Kidney (tissue), 14 donors: Measurements from ENCODE around the gene CLCN7. TPM values are rescaled to one million over a fixed set of nuclear protein-coding genes. Genes with fewer than 3 reads are reported as not detected.
A peak's percentile ranks its signal among the peaks of the same experiment; 100 is the strongest.
"Not testable (repeated sequence)": the region's sequence is repeated elsewhere in the genome, so short reads cannot be mapped to it uniquely, and the experiment has no call there.

Experiments
- DNase-seq, 5 donors: peaks; one replicate each; pipeline ENCODE4 v3.0.0-alpha.2; 2013 to 2020
- FAIRE-seq: peaks from 2 replicates; lab custom pipeline; 2012; peaks lifted over from hg19 to GRCh38; lab: Jason Lieb, UNC
- H3K27ac ChIP-seq, 2 donors: one replicate each; pipeline ENCODE4 v1.7.0; 2013; ENCODE audit warnings: low read depth in 2 of 2, low read length in 2 of 2, inconsistent platforms in 1 of 2
- H3K27me3 ChIP-seq: one replicate; pipeline ENCODE4 v1.7.1; 2013; ENCODE audit warnings: low read length, inconsistent platforms; ENCODE audit not compliant: control insufficient read depth, insufficient read depth
- H3K36me3 ChIP-seq, 3 donors: one replicate each; pipeline versions ENCODE4 v1.7.0 to v1.7.1; 2013; ENCODE audit warnings: low read length in 3 of 3, control low read depth in 1 of 3, inconsistent platforms in 1 of 3; ENCODE audit not compliant: insufficient read depth in 3 of 3, control insufficient read depth in 2 of 3
- H3K4me1 ChIP-seq, 3 donors: one replicate each; pipeline versions ENCODE4 v1.7.0 to v1.7.1; 2013; ENCODE audit warnings: low read length in 3 of 3, inconsistent platforms in 1 of 3, low read depth in 1 of 3; ENCODE audit not compliant: control insufficient read depth in 2 of 3, insufficient read depth in 2 of 3
- H3K4me3 ChIP-seq, 3 donors: one replicate each; pipeline versions ENCODE4 v1.7.0 to v1.8.1; 2013; ENCODE audit warnings: low read length in 3 of 3, control low read depth in 1 of 3, inconsistent platforms in 1 of 3
- H3K9ac ChIP-seq, 3 donors: one replicate each; pipeline versions ENCODE4 v1.7.0 to v1.7.1; 2013; ENCODE audit warnings: low read length in 3 of 3, control low read depth in 1 of 3, inconsistent platforms in 1 of 3
- H3K9me3 ChIP-seq, 3 donors: one replicate each; pipeline versions ENCODE4 v1.7.0 to v1.7.1; 2013; ENCODE audit warnings: low read length in 3 of 3, control low read depth in 1 of 3, inconsistent platforms in 1 of 3; ENCODE audit not compliant: control insufficient read depth in 2 of 3, insufficient read depth in 1 of 3
- CTCF ChIP-seq: IDR thresholded peaks from 3 replicates; pipeline ENCODE4 v1.5.1; 2012; ENCODE audit warnings: mild to moderate bottlenecking, moderate library complexity, borderline replicate concordance; ENCODE audit not compliant: insufficient read depth; ENCODE audit errors: extremely low read depth
- intact Hi-C: fragments of 100-400 bp; cut with DNase I; formaldehyde crosslinking; loops from one replicate; pipeline ENCODE4 v1.11.1; 2022
- polyA plus RNA-seq: library from polyadenylated mRNA; stranded (reverse); fragments of 350-450 nt; fragmentation: Illumina TruSeq; extraction: RNeasy Lipid Tissue Mini Kit (QIAGEN cat#74804); gene quantifications from one replicate; pipeline ENCODE4 v1.2.3, GENCODE V29; 2014; ENCODE audit warnings: low read depth, low replicate concordance; ENCODE audit not compliant: insufficient read depth
- total RNA-seq: library from RNA; stranded (reverse); fragmentation: NEBNext Ultra II Directional; extraction: Animal tissue kit (Norgen Biotek cat#: 25700); gene quantifications from one replicate; pipeline ENCODE4 v1.2.1, GENCODE V29; 2021
- donor health status: control.
- donor health status: control.
- donor health status: control.
- donor health status: control.
- donor health status: control.
- donor health status: DM: yes; HTN: yes; CAD: no.
- donor health status: Normal renal cell carcinoma (clear cell type).

The CLCN7 gene
- total and polyA plus RNA-seq, 2 donors from 2014 or later = 38.9 to 92.5 TPM

GRCh38 chr16:1470481-1471251 lies 4.2 kb downstream of the CLCN7 start:
- intact Hi-C loops = no loop called here
- Histone ChIP-seq H3K4me1 (peaks cover 0 to 29% (median 0%) of the 10 kb centered on the region in 3 donors), H3K4me3 (no peak overlapping the region), H3K9ac (no peak overlapping the region), H3K27me3 (no peaks in the 10 kb centered on the region), H3K27ac (peak overlapping the region in 1 of 2 donors; percentile 25), H3K36me3 (no peaks in the 10 kb centered on the region), H3K9me3 (no peaks in the 10 kb centered on the region)
- FAIRE-seq = no peak
- no peak for DNase-seq
- TF ChIP-seq CTCF = no peak

DNA sequence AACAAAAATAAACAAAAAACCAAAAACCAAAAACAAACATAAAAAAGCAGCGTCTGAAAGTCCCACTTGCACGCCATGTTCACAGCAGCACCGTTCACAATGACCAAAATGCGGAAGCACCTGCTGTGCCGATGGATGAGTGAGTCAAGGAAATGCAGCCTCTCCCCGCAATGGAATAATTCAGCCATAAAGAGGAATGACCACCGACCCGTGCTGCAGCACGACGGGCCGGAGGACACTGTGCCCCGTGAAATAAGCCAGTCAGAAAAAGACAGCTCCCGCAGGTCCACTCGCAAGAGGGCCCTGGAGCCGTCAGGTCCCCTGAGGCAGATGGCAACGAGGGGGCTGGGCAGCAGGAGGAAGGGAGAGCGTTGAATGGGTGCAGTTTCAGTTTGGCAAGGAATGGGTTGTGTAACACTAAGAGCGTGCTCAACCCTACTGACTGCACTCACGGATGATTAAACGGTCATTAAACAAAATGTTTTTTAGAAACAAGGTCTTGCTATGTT lies 5.1 kb downstream of the CLCN7 start:
- Histone ChIP-seq H3K9ac (no peak overlapping the region), H3K27ac (no peak overlapping the region), H3K27me3 (no peaks in the 10 kb centered on the region), H3K9me3 (no peaks in the 10 kb centered on the region), H3K4me3 (no peak overlapping the region), H3K36me3 (no peaks in the 10 kb centered on the region), H3K4me1 (peaks cover 0 to 26% (median 0%) of the 10 kb centered on the region in 3 donors)
- no peak for TF ChIP-seq CTCF
- FAIRE-seq = no peak
- intact Hi-C loops = no loop called here
- DNase-seq = peak in 2 of 5 donors; percentile 10 to 41

DNA sequence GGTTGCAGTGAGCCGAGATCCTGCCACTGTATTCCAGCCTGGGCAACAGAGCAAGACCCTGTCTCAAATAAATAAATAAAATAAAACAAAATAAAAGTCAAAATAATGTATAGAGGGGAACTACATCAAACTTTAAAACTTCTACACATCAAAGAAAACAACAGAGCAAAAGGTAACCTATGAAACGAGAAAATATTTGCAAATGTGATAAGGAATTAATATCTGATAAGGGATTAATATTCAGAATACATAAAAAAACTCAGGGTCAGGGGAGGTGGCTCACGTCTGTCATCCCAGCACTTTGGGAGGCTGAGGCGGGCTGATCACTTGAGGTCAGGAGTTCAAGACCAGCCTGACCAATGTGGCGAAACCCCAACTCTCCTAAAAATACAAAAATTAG lies 5.7 kb downstream of the CLCN7 start:
- H3K4me3 ChIP-seq, FAIRE-seq, H3K9ac ChIP-seq, H3K27ac ChIP-seq, intact Hi-C loops, H3K36me3 ChIP-seq, H3K9me3 ChIP-seq, DNase-seq, H3K27me3 ChIP-seq: not testable (repeated sequence)
- peaks cover 0 to 23% (median 0%) of the 10 kb centered on the region in 3 donors for H3K4me1 ChIP-seq

DNA sequence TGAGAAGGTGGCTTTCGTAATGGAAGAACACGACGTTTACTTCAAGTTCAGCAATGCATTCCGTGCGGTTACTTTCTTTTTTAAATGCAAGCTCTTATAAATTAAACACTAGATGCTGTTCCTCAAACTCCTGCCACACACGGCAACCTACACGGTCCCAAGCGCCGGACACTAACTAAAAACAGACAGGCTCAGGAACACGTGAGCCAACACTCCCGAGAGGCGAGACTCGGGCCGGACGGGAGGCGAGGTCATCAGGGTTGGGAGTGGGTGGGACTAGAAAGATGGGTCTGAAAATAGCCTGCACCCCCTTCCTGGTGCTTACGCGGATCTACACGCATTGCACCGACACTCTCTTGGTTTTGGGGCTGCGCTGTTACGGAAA lies 6.4 kb downstream of the CLCN7 start:
- Histone ChIP-seq H3K27me3 (no peaks in the 10 kb centered on the region), H3K4me1 (peaks cover 0 to 20% (median 0%) of the 10 kb centered on the region in 3 donors), H3K9me3 (no peaks in the 10 kb centered on the region), H3K36me3 (no peaks in the 10 kb centered on the region), H3K9ac (no peak overlapping the region), H3K4me3 (no peak overlapping the region), H3K27ac (no peak overlapping the region)
- DNase-seq (no peak), FAIRE-seq (no peak)
- no peak for TF ChIP-seq CTCF
- intact Hi-C loops = no loop called here
